Placental epithelial cell (primary cell): ENCODE results near the gene ZNF431. TPM values are rescaled to one million over a fixed set of nuclear protein-coding genes. Genes with fewer than 3 reads are reported as not detected.

Source experiments
- small RNA-seq: library from RNA; depleted of rRNA; stranded (forward); fragments of <200 nt; gene quantifications from one replicate; pipeline ENCODE3, GENCODE V24; 2012
- total RNA-seq: library from RNA; depleted of rRNA; stranded (reverse); fragments of >200 nt; gene quantifications from 2 replicates; pipeline ENCODE4 v1.2.3, GENCODE V29; 2012

ZNF431 gene
- total RNA-seq: 7.5 and 14.2 TPM in 2 replicates

GRCh38 chr19:21141787-21142464 is at the start of gene ZNF431:
ZNF431 (plus strand) TSS chr19:21142040; CDS start chr19:21142184, 144 bp downstream.

Small RNA genes lying within 50 kb of the gene (small RNA-seq; reads per million reads assigned to genes)
- 0.14 reads per million for gene RNA5SP469

Other genes starting within 250 kb of the ZNF431 start
- 9.8 TPM in 2 replicates for gene ZNF85, start 218.8 kb upstream of the ZNF431 start, total RNA-seq
- gene ZNF430, start 121.4 kb upstream of the ZNF431 start, total RNA-seq: 18.1 and 29.6 TPM in 2 replicates
- gene ZNF714, start 59.8 kb upstream of the ZNF431 start, total RNA-seq: 11.8 and 24.1 TPM in 2 replicates
- 11.3 and 16.5 TPM in 2 replicates for gene ZNF708, start 187.4 kb downstream of the ZNF431 start, total RNA-seq
- 5.0 and 5.5 TPM in 2 replicates for gene ZNF738, start 217.0 kb downstream of the ZNF431 start, total RNA-seq